ENCODE measurements around the gene NLGN1. TPM values are rescaled to one million over a fixed set of nuclear protein-coding genes. Genes with fewer than 3 reads are reported as not detected.

NLGN1 gene
- total RNA-seq, 1 experiment from 2014 or later: 0.85 TPM

- in situ Hi-C loops (cut with HindIII; ENCODE audit: low pct_unique_long_range_greater_than_20kb, low sequenced_read_pairs): no loop called here
- TF ChIP-seq CTCF (IDR thresholded peaks at IDR 0.05): no peak
- no peak for TF ChIP-seq REST (IDR thresholded peaks at IDR 0.05; ENCODE audit: insufficient read depth in 1 of 2, low read depth in 2 of 2, low read length in 1 of 2)
- no peak for TF ChIP-seq SIN3A (IDR thresholded peaks at IDR 0.05; ENCODE audit: borderline replicate concordance, insufficient read depth, low read depth, low read length)
- TF ChIP-seq POLR2AphosphoS5 (IDR thresholded peaks at IDR 0.05; ENCODE audit: low read depth, low read length): no peak
- no peak for TF ChIP-seq TCF7L2 (IDR thresholded peaks at IDR 0.05; ENCODE audit: low read depth, low read length)
- intact Hi-C loops (cut with micrococcal nuclease; ENCODE audit: unreplicated experiment): no loop called here
- H3K4me1 ChIP-seq (ENCODE audit: control insufficient read depth, insufficient read depth, low read length): no peaks in the 10 kb centered on the region
- no peaks in the 10 kb centered on the region for H3K36me3 ChIP-seq (ENCODE audit: control insufficient read depth, insufficient read depth, low read length)
- BruUV-seq (replicated peaks): no TSS peak
- ATAC-seq (no peak), DNase-seq (ENCODE audit: low read depth, low spot score) (no peak)
- H3K27ac ChIP-seq (ENCODE audit: low read length): no peak overlapping the region
- no peak overlapping the region for H3K4me3 ChIP-seq (ENCODE audit: low read depth in 2 of 2, low read length in 2 of 2)
- CTCF ChIA-PET: no interaction called here
- no peaks in the 10 kb centered on the region for H3K9me3 ChIP-seq (ENCODE audit: control insufficient read depth, insufficient read depth, low read depth, low read length)
- H3K27me3 ChIP-seq (ENCODE audit: control insufficient read depth, insufficient read depth, low read length): no peaks in the 10 kb centered on the region
- POLR2A ChIA-PET: no interaction called here
Observed at GRCh38 chr3:173755161-173755560, 357.6 kb downstream of the NLGN1 start.

GRCh38 chr3:173761161-173761560, 363.6 kb downstream of the NLGN1 start:
- Histone ChIP-seq H3K36me3 (ENCODE audit: control insufficient read depth, insufficient read depth, low read length) (no peaks in the 10 kb centered on the region), H3K9me3 (ENCODE audit: control insufficient read depth, insufficient read depth, low read depth, low read length) (no peaks in the 10 kb centered on the region), H3K27ac (ENCODE audit: low read length) (no peak overlapping the region), H3K27me3 (ENCODE audit: control insufficient read depth, insufficient read depth, low read length) (no peaks in the 10 kb centered on the region), H3K4me3 (ENCODE audit: low read depth in 2 of 2, low read length in 2 of 2) (no peak overlapping the region), H3K4me1 (ENCODE audit: control insufficient read depth, insufficient read depth, low read length) (no peaks in the 10 kb centered on the region)
- ChIA-PET CTCF (no interaction called here), POLR2A (no interaction called here)
- DNase-seq (ENCODE audit: low read depth, low spot score) (no peak), ATAC-seq (no peak)
- in situ Hi-C loops (cut with HindIII; ENCODE audit: low pct_unique_long_range_greater_than_20kb, low sequenced_read_pairs): no loop called here
- no TSS peak for BruUV-seq (replicated peaks)
- intact Hi-C loops (cut with micrococcal nuclease; ENCODE audit: unreplicated experiment): no loop called here
- no peak for TF ChIP-seq TCF7L2 (IDR thresholded peaks at IDR 0.05; ENCODE audit: low read depth, low read length)
- TF ChIP-seq POLR2AphosphoS5 (IDR thresholded peaks at IDR 0.05; ENCODE audit: low read depth, low read length): no peak
- no peak for TF ChIP-seq SIN3A (IDR thresholded peaks at IDR 0.05; ENCODE audit: borderline replicate concordance, insufficient read depth, low read depth, low read length)
- TF ChIP-seq REST (IDR thresholded peaks at IDR 0.05; ENCODE audit: insufficient read depth in 1 of 2, low read depth in 2 of 2, low read length in 1 of 2): no peak
- no peak for TF ChIP-seq CTCF (IDR thresholded peaks at IDR 0.05)

All from Panc1 (cell line).